Effector CD4-positive, alpha-beta T cell (primary cell): ENCODE results near the gene NCL.
"Not testable (repeated sequence)": the region's sequence is repeated elsewhere in the genome, so short reads cannot be mapped to it uniquely, and the experiment has no call there.

Experiments used
- DNase-seq: peaks from one replicate; pipeline ENCODE4 v3.0.0-alpha.2; 2020

Gene NCL

DNA sequence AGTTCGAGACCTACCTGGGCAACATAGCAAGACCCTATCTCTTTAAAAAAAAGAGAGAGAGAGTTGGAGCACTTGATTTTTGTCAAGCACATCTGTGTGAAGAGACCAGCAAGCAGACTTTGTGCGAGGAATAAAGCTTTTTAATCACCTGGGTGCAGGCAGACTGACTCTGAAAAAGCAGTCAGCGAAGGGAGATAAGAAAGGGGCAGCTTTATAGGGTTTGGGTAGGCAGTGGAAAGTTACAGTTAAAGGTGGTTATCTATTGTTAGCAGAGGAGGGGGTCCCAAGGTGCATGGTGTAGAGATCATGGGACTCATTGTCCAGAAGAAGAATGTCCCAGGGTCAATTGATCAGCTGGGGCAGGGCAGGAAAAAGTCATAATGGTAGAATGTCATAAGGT lies 34.4 kb downstream of the NCL start:
- no peak for DNase-seq

DNA sequence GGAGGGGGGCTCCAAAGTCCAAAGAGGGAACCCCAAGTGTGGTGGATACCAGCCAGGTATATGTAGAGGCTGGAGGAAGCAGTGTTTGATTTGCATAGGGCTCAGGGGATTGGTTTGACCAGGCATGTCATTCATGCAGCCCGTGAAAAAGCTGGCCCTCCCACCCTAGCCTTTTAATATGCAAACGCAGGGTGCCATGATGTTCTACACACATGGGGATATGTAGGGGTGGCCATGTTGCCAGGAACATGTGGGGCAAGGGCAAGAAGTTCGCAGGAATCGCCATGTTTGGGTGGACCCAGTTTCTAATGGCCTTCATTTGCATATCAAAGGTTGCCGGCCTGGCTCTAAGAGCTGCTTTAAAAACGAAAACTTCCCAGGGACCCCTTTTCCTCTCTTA lies 35.1 kb downstream of the NCL start:
- DNase-seq, result no peak

DNA sequence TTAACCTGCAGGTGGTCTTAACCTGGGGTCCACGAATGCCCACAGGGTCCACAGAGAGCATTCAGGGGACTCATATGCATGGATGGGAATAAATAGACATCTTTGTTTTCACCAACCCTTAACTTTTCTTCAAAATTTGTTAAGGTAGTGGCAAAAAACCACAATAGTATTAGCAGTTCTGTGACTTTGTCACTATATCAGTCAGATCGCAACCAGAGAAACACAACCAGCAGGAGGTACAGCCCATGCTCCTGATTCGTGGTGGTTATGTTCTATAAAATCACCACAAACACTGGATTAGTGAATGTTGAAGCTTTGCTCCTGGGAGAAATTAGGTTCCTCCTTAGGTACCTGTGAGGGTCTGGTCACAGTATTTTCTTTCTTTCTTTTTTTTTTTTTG lies 37.2 kb downstream of the NCL start:
- no peak for DNase-seq

DNA sequence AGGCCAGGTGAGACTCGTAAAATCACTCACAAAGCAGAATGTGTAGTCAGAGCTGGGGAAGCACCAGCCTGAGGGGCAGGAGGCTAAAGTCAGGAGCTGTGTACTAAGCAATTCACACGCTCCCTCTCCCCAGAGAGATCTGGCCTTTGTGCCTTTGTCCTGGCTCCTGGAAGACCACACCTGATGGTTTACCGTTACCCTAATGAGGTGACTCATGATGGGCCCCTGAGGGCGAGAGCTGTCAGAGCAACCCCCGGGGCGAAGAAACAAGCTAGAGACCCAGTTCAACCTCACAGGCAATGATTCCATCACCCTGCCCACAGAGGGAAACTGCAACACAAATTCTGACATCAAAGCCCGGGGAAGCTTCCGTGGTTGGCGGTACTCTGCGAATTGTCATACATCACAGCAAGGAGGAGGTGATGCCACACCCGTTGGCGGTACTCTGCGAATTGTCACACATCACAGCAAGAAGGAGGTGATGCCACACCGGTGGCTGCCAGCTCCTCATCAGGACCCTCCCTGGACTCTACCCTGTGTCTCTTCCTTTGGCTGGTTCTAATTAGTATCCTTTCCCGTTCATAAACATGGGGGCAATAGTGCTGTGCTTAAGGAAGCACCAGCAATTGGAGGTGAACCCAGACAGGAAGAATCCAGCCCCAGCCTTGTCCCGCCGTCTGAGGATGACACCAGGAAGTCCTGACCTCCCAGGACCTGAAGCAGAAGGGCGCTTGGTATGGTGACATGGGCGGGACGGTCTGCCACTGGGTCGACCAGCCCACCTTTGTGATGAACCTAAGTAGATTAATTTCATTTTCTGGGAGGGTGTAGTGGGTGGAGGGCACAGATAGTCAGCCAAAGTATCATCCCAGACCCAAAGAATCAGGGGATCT lies 38.2 kb downstream of the NCL start:
- DNase-seq, result peak; percentile 68

DNA sequence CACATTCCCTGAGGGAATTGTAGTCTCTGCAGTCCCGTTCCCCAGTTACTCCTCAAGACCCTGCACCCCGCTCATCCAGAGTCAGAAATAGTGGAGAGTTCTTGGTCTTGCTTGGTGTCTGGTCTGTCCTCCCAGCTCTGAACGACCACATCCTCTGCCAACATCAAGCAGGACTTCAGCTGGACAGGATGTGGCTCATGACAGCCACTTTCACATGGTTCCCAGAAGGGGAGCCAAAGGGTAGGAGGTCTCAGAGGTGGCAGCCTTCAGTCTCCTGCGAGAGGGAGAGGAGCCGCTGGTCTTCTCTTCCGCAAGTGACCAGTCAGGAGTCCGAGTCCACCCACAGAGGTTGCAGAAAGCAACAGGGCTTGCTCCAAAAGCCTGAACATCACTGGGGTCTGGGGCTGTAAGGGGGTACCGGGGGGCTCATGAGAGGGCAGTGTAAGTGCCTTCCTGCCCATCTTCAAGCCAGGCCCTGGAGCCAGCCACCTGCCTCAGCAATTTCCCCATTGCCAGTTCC lies 38.9 kb downstream of the NCL start:
- DNase-seq, result no peak

DNA sequence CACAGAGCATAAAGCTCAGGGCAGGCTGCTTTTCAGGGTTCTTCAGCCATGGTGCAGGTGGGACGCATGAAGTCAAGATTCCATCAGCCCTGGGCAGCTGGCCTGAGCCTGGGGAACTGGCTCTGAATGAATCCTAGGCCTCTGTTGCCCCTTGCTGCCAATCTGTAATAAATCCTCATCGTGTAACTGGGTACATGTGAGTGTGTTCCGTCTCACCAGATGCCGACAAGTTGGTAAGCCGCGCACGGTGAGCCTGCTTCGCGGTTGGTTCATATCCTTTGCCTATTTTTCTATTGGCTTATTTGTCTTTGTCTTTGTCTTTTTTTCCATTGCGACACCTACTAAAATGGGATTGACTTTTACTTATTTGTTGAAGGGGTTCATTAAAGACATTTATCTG lies 41.1 kb downstream of the NCL start:
- no peak for DNase-seq

DNA sequence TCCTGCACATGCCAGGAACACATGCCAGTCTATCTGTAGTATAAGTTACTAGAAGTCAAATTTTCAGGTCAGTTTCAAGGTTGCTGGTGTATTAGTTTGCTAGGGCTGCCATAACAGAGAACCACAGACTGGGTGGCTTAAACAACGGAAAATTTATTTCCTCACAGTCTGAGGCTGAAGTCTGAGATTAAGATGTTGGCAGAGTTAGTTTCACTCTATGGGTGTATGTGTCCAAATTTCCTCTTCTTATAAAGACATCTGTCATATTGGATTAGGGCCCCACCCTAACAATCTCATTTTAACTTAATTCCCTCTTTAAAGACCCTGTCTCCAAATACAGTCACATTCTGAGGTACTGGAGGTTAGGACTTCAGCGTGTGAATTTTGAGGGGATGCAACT lies 42.2 kb downstream of the NCL start:
- DNase-seq, result no peak

DNA sequence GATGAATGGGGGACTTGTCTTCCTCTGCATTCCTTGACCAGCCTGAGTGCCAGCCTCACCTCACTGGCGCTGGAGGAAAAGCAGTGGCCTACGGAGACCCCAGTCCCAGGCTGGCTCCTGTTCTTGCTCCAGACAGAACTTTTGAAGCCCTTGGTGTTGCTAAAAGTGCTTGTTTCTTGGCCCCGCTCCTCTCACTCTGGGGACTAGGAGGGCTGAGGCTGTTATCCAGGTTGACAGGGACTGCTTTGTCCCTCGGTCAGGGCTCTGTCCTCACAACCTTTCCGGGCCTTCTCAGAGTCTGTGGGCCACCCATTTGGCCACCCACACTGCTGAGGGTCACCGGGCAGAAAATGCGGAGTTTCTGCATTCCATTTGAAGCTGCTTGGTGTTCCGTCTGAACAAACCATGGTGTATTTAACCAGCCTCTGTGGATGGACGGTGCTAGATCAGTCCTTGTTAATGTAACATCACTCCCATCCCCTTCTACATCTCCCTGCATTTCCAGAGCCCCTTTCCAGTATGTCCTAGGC lies 43.2 kb downstream of the NCL start:
- no peak for DNase-seq

DNA sequence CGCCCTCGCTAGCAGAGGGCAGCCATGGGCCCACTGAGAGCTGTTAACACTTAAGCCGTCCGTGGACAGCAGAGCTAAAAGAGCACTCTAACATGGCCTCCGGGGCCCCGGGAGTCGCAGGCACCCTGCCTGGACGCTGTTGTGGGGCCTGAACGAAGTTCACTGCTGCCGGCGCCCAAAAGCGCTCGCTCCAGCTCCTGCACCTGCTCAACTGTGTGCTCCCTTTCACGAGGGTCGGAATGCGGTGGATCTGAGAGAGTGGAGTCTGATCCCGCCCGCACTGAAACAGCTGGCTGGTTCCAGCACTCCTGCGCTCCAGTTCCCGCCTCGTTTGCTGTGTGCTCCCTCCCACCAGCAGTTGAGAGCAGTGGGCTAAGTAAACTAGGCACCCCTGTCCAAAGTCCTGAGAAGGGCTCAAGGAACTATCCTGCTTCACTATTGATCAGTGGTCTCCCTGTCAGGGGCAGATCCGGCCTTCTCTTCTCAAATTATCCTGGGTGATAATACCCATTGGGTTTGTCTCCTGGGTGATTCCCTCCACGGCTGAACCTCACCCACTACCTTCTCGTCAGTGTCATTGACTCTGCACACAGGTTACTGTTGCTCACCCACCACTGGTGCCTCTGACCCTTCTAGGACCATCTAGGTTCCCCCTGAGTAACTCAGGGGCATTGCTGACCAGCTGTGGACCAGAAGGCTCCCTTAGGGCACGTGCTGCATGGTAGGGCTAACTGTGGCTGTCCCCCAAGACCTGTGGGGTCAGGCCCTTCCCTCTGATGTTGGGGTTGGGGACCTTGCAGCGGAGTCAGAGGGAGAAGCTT lies 45.3 kb downstream of the NCL start:
- DNase-seq, result no peak

DNA sequence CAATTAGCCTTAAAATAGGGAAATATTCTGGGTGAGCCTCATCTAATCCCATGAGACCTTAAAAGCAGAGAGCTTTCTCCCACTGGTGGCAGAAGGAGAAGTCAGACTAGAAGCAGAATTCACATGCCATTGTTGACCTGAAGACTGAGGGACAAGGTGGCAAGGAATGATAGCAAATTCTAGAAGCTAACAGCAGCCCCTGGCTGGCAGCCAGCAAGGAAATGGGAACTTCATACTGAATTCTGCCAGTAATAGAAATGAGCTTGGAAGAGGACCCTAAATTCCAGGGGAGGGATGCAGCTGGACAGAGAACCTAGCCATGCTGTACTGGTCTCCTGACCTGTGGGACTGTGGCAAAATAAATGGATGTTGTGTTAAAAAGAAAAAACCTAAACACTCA lies 49.3 kb downstream of the NCL start:
- no peak for DNase-seq

DNA sequence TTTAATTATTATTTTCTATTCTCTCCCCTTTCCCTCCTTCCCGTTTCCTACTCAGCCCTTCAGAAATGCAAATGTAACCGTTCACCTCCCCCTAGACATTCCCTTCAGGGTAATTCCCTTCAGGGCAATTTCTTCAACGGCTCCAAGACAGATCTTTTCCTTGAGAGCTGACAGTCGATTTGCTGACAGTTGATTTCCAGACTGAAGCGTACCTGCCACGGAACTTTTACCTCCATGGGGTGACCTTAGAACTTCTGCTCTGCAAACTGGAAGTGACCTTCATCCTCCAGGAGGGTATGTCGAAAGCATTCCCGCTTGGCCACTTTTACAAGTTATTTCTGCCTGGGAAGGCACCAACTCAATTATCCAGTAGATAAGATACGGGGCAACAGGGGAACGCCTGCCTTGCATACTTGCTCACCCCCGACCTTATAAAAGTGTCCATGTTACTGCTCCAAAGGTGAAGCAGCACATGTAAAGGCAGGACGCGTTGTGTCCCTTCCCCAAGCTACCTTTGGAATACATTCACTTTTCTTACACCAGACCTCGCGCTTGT lies 50.3 kb downstream of the NCL start:
- no peak for DNase-seq

DNA sequence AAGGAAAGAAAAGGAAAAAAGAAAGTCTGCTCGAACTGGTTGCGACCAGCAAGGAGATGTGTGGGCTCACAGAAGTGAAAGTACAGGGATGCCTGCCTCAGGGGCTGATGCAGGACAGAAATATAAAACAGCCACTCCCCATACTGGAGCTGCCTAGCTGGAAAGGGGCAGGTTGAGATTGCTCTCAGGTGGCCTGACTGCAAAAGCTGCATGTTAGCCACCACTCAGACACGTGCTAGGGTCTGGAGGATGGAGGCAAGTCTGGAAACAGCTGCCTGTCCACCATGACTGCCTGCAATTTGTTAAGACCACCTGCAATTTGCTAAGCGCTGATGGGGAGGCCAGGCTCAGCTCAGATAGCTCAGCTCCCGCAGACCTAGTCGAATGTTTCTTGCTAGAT lies 50.8 kb downstream of the NCL start:
- DNase-seq, result no peak

DNA sequence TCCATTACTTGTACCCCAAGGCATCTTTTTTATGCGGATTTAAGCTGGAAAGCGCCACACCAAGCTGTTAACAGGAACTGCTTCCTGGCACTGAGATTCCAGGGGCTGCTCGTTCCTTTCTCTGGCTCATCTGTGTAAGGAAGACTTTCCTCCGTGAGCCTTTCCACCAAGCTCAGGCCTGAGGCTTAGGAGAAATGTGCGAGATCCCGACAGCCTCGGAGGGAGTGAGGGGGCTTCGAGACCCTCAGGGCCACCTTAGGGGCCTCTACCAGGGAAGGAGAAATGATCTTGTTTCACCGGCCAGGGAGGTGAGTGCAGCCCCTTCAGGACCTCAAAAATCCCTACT lies 51.7 kb downstream of the NCL start:
- DNase-seq, result no peak

DNA sequence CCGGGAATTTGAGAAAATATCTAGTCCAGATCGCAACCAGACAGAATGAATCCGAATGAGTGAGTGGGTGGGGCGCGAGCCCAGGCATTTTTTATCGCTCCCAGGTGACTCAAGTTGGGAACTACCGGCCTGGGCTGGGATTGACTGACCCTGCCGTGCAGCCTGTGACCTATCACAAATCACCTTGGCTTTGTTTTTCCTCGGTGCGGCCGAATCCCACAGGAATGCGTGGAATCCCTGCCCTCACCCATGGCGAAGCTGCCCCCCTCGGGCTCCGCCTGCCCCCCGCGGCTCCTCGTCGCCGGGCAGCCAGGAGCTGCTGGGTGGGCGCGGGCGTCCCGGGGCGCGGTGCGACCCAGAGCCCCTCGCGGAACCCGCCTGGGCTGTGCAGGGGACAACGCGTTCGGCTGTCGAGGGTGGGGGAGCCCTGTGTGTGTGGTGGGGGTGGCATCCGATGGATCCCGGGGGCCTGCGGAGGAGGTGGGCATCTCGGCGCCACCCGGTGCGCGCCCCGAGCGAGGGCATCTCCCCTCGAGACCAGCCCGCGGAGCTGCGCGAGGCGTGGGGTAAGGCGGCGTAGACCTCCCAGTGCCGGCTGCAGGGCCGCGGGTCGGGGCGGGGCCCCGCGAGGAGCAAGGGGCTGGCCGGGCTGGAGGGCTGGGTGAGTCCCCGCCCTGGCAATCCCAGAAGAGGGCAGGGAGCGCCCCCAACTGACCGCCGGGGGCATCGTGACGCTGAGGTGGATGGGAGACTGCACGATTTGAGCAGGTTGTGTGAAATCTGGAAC lies 52.3 kb downstream of the NCL start:
- DNase-seq, result peak; percentile 40

DNA sequence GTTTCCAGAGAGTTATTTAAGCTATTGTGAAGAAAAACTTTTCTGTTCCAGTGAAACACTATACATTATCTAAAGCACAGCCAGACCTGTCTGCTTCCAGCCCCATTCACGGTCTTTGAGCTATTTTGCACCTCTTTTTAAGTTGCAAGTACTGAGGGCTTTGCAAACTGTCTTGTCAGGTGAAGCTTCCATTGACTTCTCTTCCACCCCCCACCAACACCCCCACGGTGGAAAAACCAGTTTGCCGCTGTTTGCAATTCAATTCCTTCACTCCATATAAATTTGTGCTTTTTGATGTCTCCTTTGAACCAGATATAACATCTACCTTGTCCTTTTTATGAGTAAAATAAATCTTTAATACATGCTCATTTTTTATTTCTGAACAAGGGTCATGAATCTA lies 53.0 kb downstream of the NCL start:
- no peak for DNase-seq

DNA sequence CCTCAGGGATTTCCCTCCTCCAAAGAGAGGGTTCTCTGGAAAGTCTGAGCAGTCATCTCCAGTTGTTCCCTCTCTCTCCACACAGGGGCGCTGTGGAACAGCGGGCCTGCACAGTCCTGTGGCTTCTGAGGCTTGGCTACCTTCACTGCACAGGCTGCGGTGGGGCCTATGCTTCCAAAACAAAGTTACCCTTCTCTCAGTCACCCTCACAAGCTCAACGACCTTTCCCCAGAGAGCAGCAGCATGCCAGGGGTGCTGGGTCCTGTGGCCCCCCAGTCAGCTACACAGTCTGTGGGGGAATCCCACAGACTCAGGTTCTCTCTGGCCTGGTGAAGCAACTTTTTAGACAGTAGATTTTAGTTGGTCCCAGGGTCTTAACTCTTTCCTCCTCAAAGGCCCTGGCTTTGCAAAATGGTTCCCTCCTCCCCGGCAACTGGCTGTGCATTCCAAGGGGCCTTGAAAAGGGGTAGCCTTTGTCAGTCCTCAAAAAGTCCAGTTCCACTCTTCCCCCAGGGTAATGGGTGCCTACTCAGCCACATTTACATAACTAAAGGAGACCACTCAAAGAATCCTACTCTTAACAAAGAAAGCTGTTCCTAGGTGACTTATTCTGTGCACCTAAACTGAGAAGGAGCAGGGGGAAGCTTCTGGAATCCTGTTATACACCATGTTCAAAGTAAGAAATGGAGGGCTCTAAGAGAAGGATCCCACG lies 53.8 kb downstream of the NCL start:
- no peak for DNase-seq

DNA sequence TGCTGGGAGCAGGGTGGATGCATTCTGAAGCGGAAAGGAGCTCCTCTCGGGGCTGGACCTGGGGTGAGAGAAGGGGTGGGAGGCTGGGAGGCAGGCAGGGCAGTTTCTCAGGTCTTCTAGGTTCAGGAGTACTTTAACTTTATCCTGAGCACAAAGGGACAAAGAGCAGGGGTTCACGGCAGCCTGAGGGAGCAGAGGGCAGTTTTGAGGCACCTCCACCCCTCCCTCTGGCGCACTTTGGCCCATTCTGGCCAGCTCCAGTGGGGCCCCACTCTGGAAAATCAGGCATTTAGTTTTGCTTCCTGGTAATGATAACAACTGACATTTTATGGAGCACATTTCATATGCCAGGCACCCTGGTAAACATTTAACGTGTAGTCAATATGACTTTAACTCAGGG lies 54.5 kb downstream of the NCL start:
- no peak for DNase-seq

DNA sequence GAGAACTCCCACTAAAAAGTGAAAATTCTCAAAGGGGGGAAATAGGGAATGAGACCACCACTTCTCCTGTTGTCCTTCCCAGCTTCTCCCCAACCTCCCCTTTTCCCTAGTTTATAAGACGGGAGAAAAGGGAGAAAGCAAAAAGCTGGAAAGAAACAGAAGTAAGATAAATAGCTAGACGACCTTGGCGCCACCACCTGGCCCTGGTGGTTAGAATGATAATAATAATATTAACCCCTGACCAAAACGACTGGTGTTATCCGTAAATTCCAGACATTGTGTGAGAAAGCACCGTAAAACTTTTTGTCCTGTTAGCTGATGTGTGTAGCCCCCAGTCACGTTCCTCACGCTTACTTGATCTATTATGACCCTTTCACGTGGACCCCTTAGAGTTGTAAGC lies 56.0 kb downstream of the NCL start:
- not testable (repeated sequence) for DNase-seq

DNA sequence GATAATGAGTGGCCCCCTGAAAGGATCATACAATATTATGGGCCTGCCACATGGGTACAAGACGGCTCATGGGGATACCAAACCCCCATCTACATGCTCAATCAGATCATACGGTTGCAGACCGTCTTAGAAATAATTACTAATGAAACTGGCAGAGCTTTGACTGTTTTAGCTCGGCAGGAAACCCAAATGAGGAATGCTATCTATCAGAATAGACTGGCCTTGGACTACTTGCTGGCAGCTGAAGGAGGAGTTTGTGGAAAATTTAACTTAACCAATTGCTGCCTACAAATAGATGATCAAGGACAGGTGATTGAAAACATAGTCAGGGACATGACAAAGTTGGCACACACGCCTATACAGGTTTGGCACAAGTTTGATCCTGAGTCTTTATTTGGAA lies 56.6 kb downstream of the NCL start:
- DNase-seq, result not testable (repeated sequence)

DNA sequence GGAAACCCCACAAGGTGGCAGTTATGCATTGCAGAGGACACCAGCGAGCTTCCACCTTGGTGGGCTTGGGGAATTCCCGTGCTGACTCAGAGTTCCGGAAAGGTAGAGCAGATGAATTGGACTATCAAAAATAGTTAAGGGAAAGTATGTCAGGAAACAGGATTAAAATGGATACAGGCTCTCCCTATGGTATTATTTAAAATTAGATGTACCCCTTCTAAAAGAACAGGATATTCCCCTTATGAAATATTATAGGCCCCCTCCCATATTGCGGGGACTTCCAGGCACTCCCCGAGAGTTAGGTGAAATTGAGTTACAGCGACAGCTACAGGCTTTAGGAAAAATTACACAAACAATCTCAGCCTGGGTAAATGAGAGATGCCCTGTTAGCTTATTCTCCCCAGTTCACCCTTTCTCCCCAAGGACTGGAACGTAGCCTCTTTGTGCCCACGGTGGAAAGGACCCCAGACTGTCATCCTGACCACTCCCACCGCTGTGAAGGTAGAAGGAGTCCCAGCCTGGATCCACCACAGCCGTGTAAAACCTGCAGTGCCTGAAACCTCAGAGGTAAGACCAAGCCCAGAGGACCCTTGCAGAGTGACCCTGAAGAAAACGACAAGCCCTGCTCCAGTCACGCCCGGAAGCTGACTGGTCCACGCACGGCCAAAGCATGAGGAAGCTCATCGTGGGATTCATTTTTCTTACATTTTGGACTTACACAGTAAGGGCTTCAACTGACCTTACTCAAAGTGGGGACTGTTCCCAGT lies 58.5 kb downstream of the NCL start:
- DNase-seq, result not testable (repeated sequence)

DNA sequence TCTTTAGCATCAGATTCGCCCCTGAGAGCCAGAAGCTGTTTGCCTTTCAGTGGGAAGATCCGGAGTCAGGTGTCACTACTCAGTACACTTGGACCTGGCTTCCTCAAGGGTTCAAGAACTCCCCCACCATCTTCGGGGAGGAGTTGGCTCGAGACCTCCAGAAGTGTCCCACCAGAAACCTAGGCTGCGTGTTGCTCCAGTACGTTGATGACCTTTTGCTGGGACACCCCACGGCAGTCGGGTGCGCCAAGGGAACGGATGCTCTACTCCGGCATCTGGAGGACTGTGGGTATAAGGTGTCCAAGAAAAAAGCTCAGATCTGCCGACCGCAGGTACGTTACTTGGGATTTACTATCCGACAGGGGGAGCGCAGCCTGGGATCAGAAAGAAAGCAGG lies 60.1 kb downstream of the NCL start:
- DNase-seq, result not testable (repeated sequence)
